HEK293 (cell line): ENCODE measurements around the gene FLT3LG.

Source experiments
- CTCF ChIA-PET: fragments of 350-600 bp; formaldehyde crosslinking; extraction: SDS; loops from one replicate; lab custom pipeline; 2021; ENCODE audit warnings: antibody characterized with exemption; lab: Yijun Ruan, JAX
- POLR2A ChIA-PET: fragments of 300-600 bp; formaldehyde crosslinking; extraction: SDS; loops from one replicate; lab custom pipeline; 2020; ENCODE audit warnings: antibody characterized with exemption, inconsistent platforms; lab: Yijun Ruan, JAX
- H3K27ac ChIP-seq: fragments of 200-500 bp; sonication (Bioruptor generic); 2 replicates; pipeline ENCODE4 v1.5.1; 2014; ENCODE audit warnings: low read depth, low read length, control low read depth, inconsistent platforms; ENCODE audit errors: extremely low read depth
- H3K36me3 ChIP-seq, 2 experiments: fragments of 200-500 bp in 1 of 2; sonication (Bioruptor generic) in 1 of 2; 1 replicate in 1 of 2; 2 replicates in 1 of 2; pipeline ENCODE4 v1.5.1; 2014 to 2017; ENCODE audit warnings: inconsistent platforms in 2 of 2, low read length in 2 of 2; ENCODE audit not compliant: control insufficient read depth in 2 of 2, insufficient read depth in 1 of 2
- H3K4me1 ChIP-seq: fragments of 200-500 bp; sonication (Bioruptor generic); 2 replicates; pipeline ENCODE4 v1.5.1; 2014; ENCODE audit warnings: mild to moderate bottlenecking, low read length, inconsistent platforms; ENCODE audit not compliant: control insufficient read depth, insufficient read depth
- H3K4me3 ChIP-seq: 2 replicates; pipeline ENCODE4 v1.5.1; 2011; ENCODE audit warnings: low read depth, mild to moderate bottlenecking, control low read depth, low read length, moderate library complexity
- H3K9me3 ChIP-seq: fragments of 200-500 bp; sonication (Bioruptor generic); 2 replicates; pipeline ENCODE4 v1.5.1; 2014; ENCODE audit warnings: low read depth, low read length, inconsistent platforms; ENCODE audit not compliant: control insufficient read depth, insufficient read depth
- BCL11B ChIP-seq: fragments of 450-650 bp; formaldehyde crosslinking; IDR thresholded peaks from 2 replicates; pipeline ENCODE4 v1.5.1; 2016; ENCODE audit warnings: low read depth, missing biosample characterization, missing genetic modification characterization
- KLF10 ChIP-seq: fragments of 450-650 bp; IDR thresholded peaks from 2 replicates; pipeline ENCODE4 v1.5.1; 2018; ENCODE audit warnings: missing biosample characterization, mild to moderate bottlenecking, missing genetic modification characterization
- OSR2 ChIP-seq: fragments of 450-650 bp; formaldehyde crosslinking; IDR thresholded peaks from 2 replicates; pipeline ENCODE4 v1.5.1; 2016; ENCODE audit warnings: missing biosample characterization, missing genetic modification characterization
- SALL2 ChIP-seq: fragments of 450-650 bp; formaldehyde crosslinking; IDR thresholded peaks from 2 replicates; pipeline ENCODE4 v1.5.0; 2017; ENCODE audit warnings: missing biosample characterization, mild to moderate bottlenecking, missing genetic modification characterization, borderline replicate concordance
- SCRT2 ChIP-seq: fragments of 450-650 bp; formaldehyde crosslinking; IDR thresholded peaks from 2 replicates; pipeline ENCODE4 v1.5.1; 2016; ENCODE audit warnings: missing biosample characterization, missing genetic modification characterization
- SP7 ChIP-seq: fragments of 450-650 bp; formaldehyde crosslinking; IDR thresholded peaks from 2 replicates; pipeline ENCODE4 v1.5.1; 2016; ENCODE audit warnings: missing biosample characterization, missing genetic modification characterization
- WT1 ChIP-seq: fragments of 450-650 bp; formaldehyde crosslinking; IDR thresholded peaks from 2 replicates; pipeline ENCODE4 v1.5.1; 2016; ENCODE audit warnings: missing biosample characterization, missing genetic modification characterization
- ZBTB17 ChIP-seq: fragments of 450-650 bp; formaldehyde crosslinking; IDR thresholded peaks from 2 replicates; pipeline ENCODE4 v1.5.1; 2016; ENCODE audit warnings: missing biosample characterization, missing genetic modification characterization
- ZNF133 ChIP-seq: fragments of 450-650 bp; formaldehyde crosslinking; IDR thresholded peaks from 2 replicates; pipeline ENCODE4 v1.5.1; 2016; ENCODE audit warnings: missing biosample characterization, missing genetic modification characterization
- ZNF138 ChIP-seq: fragments of 450-650 bp; formaldehyde crosslinking; IDR thresholded peaks from 2 replicates; pipeline ENCODE4 v1.5.1; 2016; ENCODE audit warnings: missing biosample characterization, missing genetic modification characterization, borderline replicate concordance
- ZNF19 ChIP-seq: fragments of 450-650 bp; formaldehyde crosslinking; IDR thresholded peaks from 2 replicates; pipeline ENCODE4; 2016; ENCODE audit warnings: missing biosample characterization, missing genetic modification characterization, low read depth
- ZNF24 ChIP-seq: fragments of 450-650 bp; formaldehyde crosslinking; IDR thresholded peaks from 2 replicates; pipeline ENCODE4 v1.5.1; 2016; ENCODE audit warnings: missing biosample characterization, missing genetic modification characterization
- ZNF366 ChIP-seq: fragments of 450-650 bp; formaldehyde crosslinking; conservative IDR thresholded peaks from 2 replicates; pipeline ENCODE4 v1.5.1; 2016; ENCODE audit warnings: missing biosample characterization, missing genetic modification characterization
- ZNF473 ChIP-seq: fragments of 450-650 bp; formaldehyde crosslinking; IDR thresholded peaks from 2 replicates; pipeline ENCODE4 v1.5.1; 2017; ENCODE audit warnings: missing biosample characterization, missing genetic modification characterization
- ZNF48 ChIP-seq: fragments of 450-650 bp; formaldehyde crosslinking; IDR thresholded peaks from 2 replicates; pipeline ENCODE4 v1.5.1; 2016; ENCODE audit warnings: missing biosample characterization, missing genetic modification characterization
- ZNF521 ChIP-seq: fragments of 450-650 bp; formaldehyde crosslinking; IDR thresholded peaks from 2 replicates; pipeline ENCODE4 v1.5.1; 2017; ENCODE audit warnings: missing biosample characterization, mild to moderate bottlenecking, missing genetic modification characterization
- ZNF548 ChIP-seq: fragments of 450-650 bp; formaldehyde crosslinking; IDR thresholded peaks from 2 replicates; pipeline ENCODE4 v1.5.1; 2016; ENCODE audit warnings: missing biosample characterization, missing genetic modification characterization
- ZNF549 ChIP-seq: fragments of 450-650 bp; IDR thresholded peaks from 2 replicates; pipeline ENCODE4 v1.5.1; 2018; ENCODE audit warnings: missing biosample characterization, missing genetic modification characterization, mild to moderate bottlenecking, inconsistent platforms, moderate library complexity
- ZNF677 ChIP-seq: fragments of 450-650 bp; IDR thresholded peaks from 2 replicates; pipeline ENCODE4 v1.5.0; 2018; ENCODE audit warnings: missing biosample characterization, mild to moderate bottlenecking, missing genetic modification characterization, moderate library complexity
- ZSCAN30 ChIP-seq: fragments of 450-650 bp; IDR thresholded peaks from 2 replicates; pipeline ENCODE4 v1.5.1; 2018; ENCODE audit warnings: missing biosample characterization, mild to moderate bottlenecking, missing genetic modification characterization, moderate library complexity
- TF ChIP-seq, protein P1 (sequence below): fragments of 450-650 bp; formaldehyde crosslinking; IDR thresholded peaks from 2 replicates; pipeline ENCODE4 v1.5.1; 2016; ENCODE audit warnings: missing biosample characterization, missing genetic modification characterization, low read depth
- TF ChIP-seq, protein P2 (sequence below): fragments of 450-650 bp; formaldehyde crosslinking; IDR thresholded peaks from 2 replicates; pipeline ENCODE4 v1.5.1; 2016; ENCODE audit warnings: missing biosample characterization, missing genetic modification characterization
- TF ChIP-seq, protein P3 (sequence below): fragments of 450-650 bp; formaldehyde crosslinking; IDR thresholded peaks from 2 replicates; pipeline ENCODE4 v1.5.1; 2016; ENCODE audit warnings: missing biosample characterization, missing genetic modification characterization
- TF ChIP-seq, protein P4 (sequence below): fragments of 450-650 bp; formaldehyde crosslinking; IDR thresholded peaks from 2 replicates; pipeline ENCODE4 v1.5.1; 2016; ENCODE audit warnings: missing biosample characterization, missing genetic modification characterization, borderline replicate concordance

The FLT3LG gene

DNA sequence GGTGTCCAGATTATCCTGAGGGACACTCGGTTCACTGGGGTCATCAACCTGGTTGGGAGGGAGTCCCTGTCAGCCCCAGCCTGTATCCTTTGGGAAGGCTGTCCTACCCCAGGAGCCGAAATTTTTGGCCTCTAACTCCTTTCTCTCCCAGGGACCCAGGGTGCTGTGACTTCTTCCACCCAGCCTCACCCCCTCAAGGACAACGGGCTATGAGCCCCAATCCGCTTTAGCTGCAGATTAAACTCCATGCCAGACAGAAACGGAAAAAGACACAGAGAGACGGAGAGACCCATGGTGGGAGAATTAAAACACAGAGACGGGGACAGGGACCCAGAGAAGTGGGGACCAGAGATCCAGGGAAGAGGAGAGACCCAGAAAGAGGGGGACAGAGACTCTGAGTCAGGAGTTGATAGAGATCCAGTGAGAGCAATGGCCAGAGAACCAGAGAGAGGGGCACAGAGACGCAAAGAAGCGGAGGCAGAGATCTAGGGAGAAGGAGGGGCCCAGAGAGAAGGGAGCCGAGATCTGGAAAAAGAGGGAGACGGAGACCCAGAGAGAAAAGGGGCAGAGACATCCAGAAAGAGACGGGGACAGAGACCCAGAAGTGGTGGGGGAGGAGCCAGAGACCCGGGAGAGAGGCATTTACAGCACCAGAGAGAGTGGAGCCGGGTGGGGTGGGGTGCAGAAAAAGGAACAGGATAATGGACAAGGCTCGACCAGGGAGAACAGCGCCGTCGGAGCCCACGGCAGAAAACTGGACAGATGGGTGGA, 33.4 kb upstream of the FLT3LG start (continued):
- TF ChIP-seq, protein P1, sequence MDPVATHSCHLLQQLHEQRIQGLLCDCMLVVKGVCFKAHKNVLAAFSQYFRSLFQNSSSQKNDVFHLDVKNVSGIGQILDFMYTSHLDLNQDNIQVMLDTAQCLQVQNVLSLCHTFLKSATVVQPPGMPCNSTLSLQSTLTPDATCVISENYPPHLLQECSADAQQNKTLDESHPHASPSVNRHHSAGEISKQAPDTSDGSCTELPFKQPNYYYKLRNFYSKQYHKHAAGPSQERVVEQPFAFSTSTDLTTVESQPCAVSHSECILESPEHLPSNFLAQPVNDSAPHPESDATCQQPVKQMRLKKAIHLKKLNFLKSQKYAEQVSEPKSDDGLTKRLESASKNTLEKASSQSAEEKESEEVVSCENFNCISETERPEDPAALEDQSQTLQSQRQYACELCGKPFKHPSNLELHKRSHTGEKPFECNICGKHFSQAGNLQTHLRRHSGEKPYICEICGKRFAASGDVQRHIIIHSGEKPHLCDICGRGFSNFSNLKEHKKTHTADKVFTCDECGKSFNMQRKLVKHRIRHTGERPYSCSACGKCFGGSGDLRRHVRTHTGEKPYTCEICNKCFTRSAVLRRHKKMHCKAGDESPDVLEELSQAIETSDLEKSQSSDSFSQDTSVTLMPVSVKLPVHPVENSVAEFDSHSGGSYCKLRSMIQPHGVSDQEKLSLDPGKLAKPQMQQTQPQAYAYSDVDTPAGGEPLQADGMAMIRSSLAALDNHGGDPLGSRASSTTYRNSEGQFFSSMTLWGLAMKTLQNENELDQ (tag by site-specific recombination), result no peak
- TF ChIP-seq ZNF549 (tag by site-specific recombination) (no peak), ZNF473 (tag by site-specific recombination) (no peak), SALL2 (no peak), ZNF133 (tag by site-specific recombination) (no peak), SP7 (tag by site-specific recombination) (0 out of 2 replicates have a peak, but pooled peaks have one; percentile 10), ZNF48 (tag by site-specific recombination) (no peak), ZSCAN30 (tag by site-specific recombination) (no peak), ZBTB17 (tag by site-specific recombination) (peak; percentile 61), KLF10 (tag by site-specific recombination) (no peak), WT1 (tag by site-specific recombination) (no peak), ZNF521 (no peak), SCRT2 (no peak)
- TF ChIP-seq, protein P2, sequence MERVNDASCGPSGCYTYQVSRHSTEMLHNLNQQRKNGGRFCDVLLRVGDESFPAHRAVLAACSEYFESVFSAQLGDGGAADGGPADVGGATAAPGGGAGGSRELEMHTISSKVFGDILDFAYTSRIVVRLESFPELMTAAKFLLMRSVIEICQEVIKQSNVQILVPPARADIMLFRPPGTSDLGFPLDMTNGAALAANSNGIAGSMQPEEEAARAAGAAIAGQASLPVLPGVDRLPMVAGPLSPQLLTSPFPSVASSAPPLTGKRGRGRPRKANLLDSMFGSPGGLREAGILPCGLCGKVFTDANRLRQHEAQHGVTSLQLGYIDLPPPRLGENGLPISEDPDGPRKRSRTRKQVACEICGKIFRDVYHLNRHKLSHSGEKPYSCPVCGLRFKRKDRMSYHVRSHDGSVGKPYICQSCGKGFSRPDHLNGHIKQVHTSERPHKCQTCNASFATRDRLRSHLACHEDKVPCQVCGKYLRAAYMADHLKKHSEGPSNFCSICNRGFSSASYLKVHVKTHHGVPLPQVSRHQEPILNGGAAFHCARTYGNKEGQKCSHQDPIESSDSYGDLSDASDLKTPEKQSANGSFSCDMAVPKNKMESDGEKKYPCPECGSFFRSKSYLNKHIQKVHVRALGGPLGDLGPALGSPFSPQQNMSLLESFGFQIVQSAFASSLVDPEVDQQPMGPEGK (tag by site-specific recombination), result peak; percentile 45

DNA sequence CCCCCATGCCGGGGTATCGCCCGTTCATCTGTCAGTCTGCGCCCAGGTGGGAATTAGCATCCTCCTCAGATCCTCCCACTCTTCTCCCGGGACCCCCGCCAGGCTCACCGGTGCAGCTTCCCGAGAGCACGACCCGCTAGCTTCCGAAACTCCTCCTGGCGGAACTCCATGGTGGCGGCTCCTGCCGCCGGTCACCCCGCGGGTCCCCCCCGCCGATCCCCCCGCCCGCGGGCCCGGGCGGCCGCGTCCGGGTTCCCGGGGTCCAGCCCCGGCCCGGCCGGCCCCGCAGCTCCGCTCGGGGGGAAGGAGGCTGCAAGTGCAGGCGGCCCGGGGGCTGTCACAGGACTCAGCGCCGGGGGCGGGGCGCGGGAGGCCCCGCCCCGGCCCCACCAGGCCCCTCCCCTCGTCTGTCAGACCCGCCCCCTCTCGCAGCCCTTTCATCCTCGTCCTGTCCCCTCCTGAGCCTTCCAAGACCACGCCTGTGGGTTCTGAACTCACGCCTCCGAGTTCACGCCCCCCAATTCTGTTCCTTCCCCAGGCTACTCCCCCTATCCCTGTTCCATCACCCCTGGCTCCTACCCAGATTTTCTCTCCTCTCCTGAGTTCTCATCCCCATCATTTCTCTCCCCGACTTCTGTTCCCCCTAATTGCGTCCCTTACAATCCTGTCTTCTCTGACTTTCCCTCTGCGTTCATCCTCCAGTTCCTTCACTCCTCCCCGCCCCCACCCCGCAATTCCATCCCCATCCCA, 32.6 kb upstream of the FLT3LG start, which contains the start of gene SLC17A7:
Gene SLC17A7, minus strand, starts transcription at position 318 of the 750 bp plus-strand sequence. Its CDS starts 148 bp downstream, at position 170.
- POLR2A ChIA-PET, result interaction anchor here (2.3 kb wide), 1 partner anchor 11 kb away, joined by 28 read pairs; the partner anchor contains the start of genes ALDH16A1 and PIH1D1
- H3K4me3 ChIP-seq, result peak within 1 kb of the TSS; percentile 23
- H3K9me3 ChIP-seq, result no peaks in the 10 kb centered on the region
- peaks cover 7% of the 10 kb centered on the region for H3K4me1 ChIP-seq
- no peak within 1 kb of the TSS for H3K27ac ChIP-seq
- CTCF ChIA-PET, result interaction anchor here (1.2 to 2.4 kb wide), 6 partner anchors 10 to 50 kb away, joined by 4 to 59 read pairs (median 8); partner anchors contain the start of genes GFY and PIH1D1
- peaks cover 0 to 1% of the 10 kb centered on the region in 2 experiments; a peak in 2 of 3 replicates for H3K36me3 ChIP-seq
- TF ChIP-seq, protein P3, sequence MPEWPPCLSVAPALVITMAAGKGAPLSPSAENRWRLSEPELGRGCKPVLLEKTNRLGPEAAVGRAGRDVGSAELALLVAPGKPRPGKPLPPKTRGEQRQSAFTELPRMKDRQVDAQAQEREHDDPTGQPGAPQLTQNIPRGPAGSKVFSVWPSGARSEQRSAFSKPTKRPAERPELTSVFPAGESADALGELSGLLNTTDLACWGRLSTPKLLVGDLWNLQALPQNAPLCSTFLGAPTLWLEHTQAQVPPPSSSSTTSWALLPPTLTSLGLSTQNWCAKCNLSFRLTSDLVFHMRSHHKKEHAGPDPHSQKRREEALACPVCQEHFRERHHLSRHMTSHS (tag by site-specific recombination), result no peak
- TF ChIP-seq BCL11B (tag by site-specific recombination), result no peak
- no peak; the same call in 1 of the 2 replicates for TF ChIP-seq ZNF366 (tag by site-specific recombination)
- TF ChIP-seq, protein P2 (tag by site-specific recombination), result peak; percentile 80
- no peak for TF ChIP-seq ZNF548 (tag by site-specific recombination)
- no peak for TF ChIP-seq ZNF19 (tag by site-specific recombination)
- TF ChIP-seq, protein P4, sequence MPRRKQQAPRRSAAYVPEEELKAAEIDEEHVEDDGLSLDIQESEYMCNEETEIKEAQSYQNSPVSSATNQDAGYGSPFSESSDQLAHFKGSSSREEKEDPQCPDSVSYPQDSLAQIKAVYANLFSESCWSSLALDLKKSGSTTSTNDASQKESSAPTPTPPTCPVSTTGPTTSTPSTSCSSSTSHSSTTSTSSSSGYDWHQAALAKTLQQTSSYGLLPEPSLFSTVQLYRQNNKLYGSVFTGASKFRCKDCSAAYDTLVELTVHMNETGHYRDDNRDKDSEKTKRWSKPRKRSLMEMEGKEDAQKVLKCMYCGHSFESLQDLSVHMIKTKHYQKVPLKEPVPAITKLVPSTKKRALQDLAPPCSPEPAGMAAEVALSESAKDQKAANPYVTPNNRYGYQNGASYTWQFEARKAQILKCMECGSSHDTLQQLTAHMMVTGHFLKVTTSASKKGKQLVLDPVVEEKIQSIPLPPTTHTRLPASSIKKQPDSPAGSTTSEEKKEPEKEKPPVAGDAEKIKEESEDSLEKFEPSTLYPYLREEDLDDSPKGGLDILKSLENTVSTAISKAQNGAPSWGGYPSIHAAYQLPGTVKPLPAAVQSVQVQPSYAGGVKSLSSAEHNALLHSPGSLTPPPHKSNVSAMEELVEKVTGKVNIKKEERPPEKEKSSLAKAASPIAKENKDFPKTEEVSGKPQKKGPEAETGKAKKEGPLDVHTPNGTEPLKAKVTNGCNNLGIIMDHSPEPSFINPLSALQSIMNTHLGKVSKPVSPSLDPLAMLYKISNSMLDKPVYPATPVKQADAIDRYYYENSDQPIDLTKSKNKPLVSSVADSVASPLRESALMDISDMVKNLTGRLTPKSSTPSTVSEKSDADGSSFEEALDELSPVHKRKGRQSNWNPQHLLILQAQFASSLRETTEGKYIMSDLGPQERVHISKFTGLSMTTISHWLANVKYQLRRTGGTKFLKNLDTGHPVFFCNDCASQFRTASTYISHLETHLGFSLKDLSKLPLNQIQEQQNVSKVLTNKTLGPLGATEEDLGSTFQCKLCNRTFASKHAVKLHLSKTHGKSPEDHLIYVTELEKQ, result no peak
- no peak for TF ChIP-seq OSR2 (tag by site-specific recombination)
- TF ChIP-seq ZNF677 (tag by site-specific recombination), result no peak
- TF ChIP-seq ZNF24 (tag by site-specific recombination), result no peak
- no peak for TF ChIP-seq ZNF133 (tag by site-specific recombination)
- TF ChIP-seq ZNF138 (tag by site-specific recombination), result no peak
